Left lobe of liver (tissue), 2 donors: ENCODE results near the gene KIF16B. TPM values are rescaled to one million over a fixed set of nuclear protein-coding genes. Genes with fewer than 3 reads are reported as not detected.

Experiments used
- ATAC-seq: fragments of 200-7000 bp; cut with Tn5 transposase; one replicate; pipeline ENCODE4 v1.9.1; 2020; ENCODE audit warnings: mild to moderate bottlenecking, moderate library complexity
- DNase-seq: peaks from one replicate; pipeline ENCODE4 v3.0.0-alpha.2; 2020; ENCODE audit warnings: low spot score
- total RNA-seq: library from RNA; stranded (reverse); gene quantifications from one replicate; pipeline ENCODE4 v1.2.1, GENCODE V29; 2021
- donor health status: DM: no; HTN: no; CAD: no; lungs with moderate emphysema.
- donor health status: DM: no; HTN: yes; CAD: no.

Gene KIF16B
- total RNA-seq, 1 donor from 2014 or later: 10.1 TPM

DNA sequence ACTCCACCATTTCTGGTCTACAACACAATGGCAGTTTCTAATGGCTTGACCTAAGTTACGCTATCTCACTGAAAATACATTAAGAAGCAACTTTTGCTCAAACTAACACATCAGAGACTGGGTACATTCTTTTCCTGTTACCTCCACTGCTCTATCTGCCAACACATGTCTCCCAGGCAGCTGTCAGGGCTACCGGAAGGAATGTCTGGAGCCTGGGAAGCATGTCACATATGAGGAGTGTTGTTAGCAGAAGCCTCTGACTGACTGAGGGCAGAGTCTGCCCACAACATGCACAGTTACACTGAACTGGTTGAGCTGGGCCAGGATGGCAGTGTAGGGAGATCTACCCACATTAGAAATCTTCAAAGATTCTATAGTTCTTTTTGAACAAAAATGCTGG is 264.5 kb downstream of the KIF16B start:
- DNase-seq (no peak), ATAC-seq (no peak)

DNA sequence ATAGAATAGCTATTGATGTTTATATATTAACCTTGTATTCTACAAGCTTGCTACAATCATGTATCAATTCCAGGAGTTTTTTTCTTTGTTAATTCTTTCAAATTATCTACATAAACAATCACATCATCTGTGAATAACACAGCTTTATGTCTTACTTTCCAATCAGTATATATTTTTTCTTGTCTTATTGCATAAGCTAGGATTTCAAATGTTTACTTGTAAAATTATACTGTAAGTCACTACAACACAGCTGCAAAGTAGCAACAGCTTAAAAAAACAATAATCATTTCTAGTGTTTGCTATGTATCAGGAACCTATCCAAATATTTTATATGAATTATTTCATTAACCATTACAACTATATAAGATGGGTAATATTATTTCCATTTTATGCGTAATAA is 270.4 kb downstream of the KIF16B start:
- no peak for DNase-seq
- no peak for ATAC-seq

DNA sequence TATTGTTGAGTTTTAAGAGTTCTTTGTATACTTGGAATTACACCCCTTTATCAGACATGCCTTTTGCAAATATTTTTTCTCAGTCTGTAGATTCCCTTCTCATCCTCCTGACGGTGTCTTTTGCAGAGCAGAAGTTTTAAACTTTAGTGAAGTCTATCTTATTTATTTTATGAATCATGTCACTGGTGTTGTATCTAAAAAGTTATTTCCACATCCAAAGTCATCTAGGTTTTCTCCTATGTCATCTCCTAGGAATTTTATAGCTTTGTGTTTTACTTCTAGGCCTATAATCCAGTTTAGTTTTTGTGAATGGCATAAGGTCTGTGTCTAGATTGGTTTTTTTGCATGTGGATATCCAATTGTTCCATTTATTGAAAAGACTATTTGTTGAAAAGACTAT is 271.3 kb downstream of the KIF16B start:
- ATAC-seq: no peak

DNA sequence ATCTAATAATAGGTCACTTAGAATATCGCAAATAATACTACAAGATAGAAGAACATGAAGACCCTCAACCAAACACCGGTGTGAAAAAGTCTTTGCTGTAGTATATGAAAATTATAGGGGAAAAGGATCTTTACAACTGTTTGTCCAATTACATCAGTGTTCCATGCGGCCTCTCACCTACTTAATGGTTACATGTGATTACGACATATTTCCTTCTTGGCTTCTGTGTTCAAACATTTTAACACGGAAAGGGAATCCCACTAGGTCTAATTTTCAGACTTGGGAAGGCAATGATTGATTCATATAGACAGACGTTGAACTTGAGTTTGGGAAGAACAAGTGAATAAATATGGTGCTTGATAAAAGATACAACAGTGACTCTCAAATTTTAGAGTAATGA is 273.4 kb downstream of the KIF16B start:
- DNase-seq (no peak), ATAC-seq (no peak)

More for the DNA sequence above, 271.3 kb downstream of the KIF16B start:
- DNase-seq: no peak

DNA sequence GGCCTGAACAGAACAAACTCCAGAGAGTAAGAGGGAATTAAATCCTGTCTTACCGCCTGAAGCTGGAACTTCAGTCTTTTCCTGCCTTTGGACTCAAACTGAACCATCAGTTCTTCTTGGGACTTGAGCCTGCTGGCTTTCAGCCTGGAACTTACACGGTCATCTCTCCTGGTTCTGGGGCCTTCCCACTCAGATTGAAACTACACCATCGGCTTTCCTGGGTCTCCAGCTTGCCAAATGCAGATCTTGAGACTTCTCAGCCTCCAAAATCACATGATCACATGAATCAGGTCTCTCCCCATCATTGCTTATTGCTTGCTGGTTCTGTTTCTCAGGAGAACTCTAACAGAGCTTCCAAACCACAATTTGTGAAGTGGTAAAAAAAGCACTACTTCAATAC is 276.3 kb downstream of the KIF16B start:
- no peak for ATAC-seq
- no peak for DNase-seq

DNA sequence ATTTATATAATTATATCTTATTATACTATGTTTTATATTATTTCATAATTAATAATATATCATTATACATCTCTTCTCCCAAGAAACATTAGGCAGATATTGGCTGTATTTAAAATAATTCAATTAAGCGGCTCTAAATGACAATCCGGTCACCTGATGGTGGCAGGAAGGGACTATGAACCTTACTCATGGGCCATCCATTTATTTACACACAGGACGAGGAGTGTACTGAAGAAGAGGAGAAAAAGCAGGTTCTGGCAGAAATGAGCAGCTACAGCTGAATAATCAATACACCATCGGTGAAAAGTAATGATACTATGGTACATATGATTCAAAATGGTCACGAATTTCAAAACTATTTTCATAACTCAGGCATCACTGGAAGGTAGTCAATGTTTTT is 277.7 kb downstream of the KIF16B start:
- ATAC-seq (no peak), DNase-seq (no peak)

GRCh38 chr20:16293590-16293989 is 279.7 kb downstream of the KIF16B start:
- ATAC-seq: no peak
- DNase-seq: no peak

DNA sequence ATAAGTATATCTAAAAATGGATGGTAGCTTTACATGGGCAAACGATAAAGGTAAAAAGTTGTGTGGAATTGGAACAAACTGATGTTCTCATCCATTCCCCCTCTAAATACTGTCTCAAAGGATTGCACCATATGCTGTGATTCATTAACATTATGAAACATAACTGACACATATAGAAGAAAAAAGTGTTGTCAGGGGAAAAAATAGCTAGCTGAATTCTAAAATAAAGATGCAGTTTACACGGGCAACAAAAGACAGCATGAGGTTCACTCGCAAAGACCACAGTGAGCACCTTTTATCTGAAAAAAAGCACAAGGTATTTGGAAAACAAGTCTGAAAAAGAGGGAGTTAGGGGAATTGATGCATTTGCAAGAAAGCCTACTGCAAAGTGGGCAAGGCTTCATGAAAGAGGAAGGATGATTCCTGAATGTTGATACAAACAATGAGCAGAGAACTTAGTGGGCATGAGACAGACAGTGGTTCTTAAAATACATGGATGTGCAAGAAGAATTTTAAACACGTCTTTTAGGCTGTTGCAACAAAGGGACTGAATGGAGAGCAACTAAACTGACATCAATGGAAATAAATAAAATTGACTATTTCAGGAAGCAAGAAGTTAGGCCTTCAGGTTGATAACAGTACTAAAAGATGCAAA is 280.9 kb downstream of the KIF16B start:
- ATAC-seq (no peak), DNase-seq (no peak)

GRCh38 chr20:16290358-16290757 is 282.9 kb downstream of the KIF16B start:
- no peak for ATAC-seq
- no peak for DNase-seq

GRCh38 chr20:16287776-16288175 is 285.5 kb downstream of the KIF16B start:
- no peak for ATAC-seq
- no peak for DNase-seq

DNA sequence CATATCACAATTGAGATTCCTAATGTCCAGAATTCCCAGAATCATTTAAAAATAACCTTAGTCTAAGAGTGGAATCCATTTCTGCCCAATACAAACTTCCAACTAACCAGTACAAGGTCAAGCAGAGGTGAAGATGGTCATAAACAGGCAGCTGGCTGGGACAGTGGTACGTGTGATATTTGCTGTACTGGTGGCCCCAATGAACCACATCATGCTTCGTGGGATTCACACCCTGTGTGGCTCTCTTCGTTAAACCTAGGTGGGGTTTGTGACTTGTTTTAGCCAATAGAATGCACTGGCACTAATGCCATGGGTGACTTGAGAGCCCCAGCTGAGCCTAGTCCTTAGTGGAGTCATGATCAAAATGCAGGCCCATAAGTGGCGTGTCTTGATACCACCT is 286.6 kb downstream of the KIF16B start:
- no peak for DNase-seq
- ATAC-seq: no peak

DNA sequence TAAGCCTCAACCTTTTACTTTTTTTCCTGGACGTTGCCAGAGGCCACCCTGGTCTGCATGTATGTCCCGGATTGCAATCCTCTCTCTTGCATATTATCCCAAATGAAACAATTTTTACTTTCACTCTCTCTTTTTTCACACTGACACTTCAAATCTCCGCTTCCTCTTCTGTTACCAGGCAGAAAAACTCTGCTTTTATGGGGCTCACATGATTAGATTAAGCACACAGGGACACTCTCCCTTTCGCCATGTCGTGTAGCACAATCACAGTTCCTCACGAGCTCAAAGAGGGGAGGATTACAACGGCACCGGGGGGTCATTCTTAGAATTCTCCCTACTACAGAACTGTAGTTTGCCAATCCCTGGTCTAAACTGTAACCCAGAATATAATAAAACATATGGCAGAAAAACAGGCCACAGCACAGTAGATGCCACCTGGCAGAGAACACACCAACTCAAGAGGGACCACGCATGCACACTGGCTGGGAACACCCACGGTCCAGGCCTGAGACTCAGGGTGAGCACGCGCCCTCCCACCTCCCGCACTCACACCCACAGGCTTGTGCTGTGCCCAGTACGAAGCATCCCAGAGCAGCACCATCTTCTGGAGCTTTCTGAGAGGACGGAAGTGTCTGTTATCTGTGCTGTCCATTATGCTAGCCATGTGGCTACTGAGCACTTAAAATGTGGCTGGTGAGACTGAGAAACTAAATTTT is 288.7 kb downstream of the KIF16B start:
- ATAC-seq: no peak
- no peak for DNase-seq

DNA sequence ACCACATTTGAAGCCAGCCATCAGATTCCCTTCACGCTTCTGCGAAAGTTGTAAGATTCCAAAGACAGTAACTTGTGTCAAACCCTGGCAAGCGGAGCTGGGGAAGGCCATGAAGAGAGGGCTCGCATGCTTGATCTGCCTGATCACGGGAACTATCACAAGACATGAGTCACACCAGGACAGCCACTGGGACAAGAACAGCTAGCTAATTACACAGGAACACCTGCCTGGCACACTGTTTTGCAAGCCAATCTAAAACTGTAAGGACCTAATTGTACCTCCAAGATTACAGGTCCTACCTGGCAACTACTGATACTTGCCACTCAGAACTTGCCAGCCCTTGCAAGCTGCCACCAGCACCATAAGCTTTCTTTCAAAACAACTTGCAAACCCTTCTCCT is 289.3 kb downstream of the KIF16B start:
- DNase-seq (no peak), ATAC-seq (no peak)

- no peak for ATAC-seq
- no peak for DNase-seq
Measured at GRCh38 chr20:16283307-16283706, 289.9 kb downstream of the KIF16B start.

DNA sequence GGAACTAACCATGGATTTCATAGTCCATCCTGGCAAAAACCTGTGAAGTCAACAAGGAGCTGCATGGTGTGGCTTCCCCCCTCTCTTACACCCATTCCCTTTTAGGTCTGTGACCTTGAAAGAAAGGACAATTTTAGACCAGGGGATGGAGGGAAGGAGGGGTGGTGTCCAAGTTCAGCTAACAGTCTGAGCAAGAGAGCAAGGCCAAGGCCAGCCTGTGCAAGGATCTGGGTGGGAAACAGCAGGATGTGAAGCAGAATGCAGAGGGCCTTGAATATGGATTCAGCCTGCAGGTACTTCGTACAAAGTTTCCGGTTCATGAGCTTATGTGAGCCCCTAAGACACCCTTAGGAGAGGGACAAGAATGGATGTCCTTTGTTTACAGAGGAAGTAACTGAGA is 293.0 kb downstream of the KIF16B start:
- ATAC-seq: no peak
- DNase-seq: no peak

DNA sequence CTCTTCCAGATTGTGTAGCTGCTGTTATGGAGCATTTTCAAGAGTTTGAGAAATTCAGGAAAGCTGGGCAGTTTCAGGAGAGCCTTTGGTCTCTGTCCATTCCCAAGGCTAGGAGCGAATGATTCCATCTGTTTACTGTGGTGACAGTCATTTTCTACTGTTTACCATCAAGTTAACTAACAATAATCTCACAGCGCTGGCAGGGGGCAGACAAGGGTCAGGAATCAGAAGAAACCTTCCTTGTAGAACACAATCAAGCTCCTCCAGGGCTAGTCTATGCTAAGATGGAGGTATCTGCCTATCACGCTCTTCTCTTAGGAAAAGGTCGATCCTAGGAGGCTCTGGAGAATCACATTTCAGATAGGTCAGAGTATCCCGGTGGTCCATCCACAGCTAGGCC is 293.9 kb downstream of the KIF16B start:
- ATAC-seq (no peak), DNase-seq (no peak)

DNA sequence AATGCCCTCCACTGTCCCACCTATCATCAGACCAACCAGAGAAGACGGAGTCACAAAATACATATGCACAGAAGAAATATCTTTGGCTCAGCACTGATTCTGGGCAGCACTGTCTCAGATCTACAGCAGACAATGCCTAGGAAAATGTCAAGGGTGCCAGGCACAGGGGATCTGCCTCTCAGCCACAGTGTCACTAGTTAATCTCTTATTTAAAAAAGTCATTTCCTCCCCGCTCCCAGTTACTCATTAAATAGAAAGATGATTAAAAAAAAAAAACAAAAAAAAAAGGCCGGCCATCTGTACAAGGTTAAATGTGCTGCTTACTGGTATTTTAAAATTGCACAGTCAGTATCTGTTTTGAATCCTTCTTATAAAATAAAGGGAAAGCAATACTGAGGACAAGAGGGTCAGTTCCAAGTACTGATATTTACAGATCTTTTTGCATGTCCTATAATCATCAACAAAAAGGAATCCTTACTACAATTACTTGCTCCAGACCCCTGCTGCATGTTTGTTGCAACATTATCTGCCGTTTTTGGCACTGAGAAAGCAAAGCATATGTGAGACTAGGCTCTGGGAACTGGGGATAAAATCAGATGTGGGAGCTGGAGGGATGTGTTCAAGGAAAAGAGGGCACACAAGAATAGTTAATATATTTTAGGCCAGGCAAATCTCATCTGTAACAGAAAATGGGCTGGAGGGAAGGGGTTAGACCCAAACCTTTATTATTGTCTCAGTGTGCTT is 299.3 kb downstream of the KIF16B start:
- no peak for ATAC-seq
- no peak for DNase-seq

DNA sequence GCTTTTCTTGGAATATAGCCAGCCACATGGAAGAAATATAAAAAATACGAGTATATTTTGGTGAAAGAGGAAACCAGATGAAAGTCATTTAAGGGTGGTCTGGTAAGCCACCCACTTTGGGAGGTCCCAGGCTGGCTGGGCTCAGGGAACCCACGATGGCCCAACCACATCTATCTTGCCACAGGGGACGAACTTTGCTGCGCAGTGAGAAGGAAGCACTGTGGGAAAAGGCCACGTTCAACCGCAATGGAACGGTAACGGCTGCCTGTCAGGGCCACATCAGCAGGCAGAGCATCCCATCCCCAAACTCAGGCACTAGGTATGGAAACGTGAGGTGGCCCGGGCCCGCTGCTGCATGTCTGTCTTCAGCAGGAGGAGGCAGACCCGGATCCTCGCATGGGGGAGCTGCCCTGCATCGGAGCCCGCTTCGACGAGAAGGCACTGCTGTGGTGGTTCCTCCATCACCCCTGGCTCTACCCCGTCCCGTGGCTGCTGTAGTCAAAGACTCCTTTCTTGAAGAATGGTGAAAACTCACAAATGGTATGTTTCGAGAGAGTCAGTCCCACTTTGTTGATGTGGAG is 300.4 kb downstream of the KIF16B start:
- no peak for ATAC-seq
- no peak for DNase-seq

- DNase-seq (no peak), ATAC-seq (no peak)
Measured at GRCh38 chr20:16271450-16271849, 301.8 kb downstream of the KIF16B start.

DNA sequence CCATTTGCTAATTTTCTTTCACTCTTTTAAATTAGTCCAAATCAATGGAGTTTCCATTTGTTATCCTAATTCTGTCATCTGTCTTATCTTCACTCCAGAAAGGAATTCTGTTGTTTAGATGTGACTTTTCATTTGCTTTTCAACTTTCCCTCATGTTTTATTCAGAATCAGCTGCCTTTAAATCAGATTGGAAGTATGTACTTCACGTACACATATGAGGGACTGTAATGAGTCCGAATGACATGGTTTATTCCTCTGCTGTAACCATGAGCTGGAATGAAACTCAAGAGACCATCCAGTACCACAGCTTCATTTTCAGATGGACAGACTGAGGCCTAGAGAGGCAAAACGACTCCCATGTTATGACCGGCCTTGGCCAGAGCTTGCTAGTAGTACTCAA is 302.3 kb downstream of the KIF16B start:
- ATAC-seq (no peak), DNase-seq (no peak)

DNA sequence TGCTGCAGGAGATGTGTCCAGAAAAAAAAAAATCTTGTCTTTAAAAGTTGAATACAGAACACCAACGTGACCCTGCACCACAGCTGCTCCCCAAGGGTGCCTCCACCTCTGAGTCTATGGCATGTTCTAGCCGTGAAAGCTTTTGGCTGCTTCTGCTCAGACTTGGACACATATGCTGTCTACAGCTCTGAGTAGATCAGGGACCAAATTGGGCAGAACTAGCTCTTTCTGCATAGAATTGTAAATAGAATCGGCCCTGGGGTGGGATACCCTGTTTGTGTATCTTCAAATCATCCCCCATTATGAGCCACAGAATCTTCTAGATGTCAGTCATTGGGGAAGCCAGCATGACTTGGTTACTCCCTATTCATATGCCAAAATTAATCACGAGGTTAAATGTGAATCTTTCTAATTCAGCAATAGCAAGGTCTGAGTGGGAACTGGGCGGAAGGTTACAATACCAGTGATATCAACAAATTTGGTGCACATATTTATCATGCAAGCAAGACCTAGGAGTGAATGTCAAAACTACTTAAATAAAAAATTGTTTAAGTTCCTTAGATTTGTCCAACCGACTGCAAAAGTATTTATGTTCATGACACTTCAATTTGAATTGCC is 302.8 kb downstream of the KIF16B start:
- no peak for ATAC-seq
- no peak for DNase-seq
